Gastrocnemius medialis (tissue), 4 donors: ENCODE results near the gene FNIP1.
"Not testable (repeated sequence)": the region's sequence is repeated elsewhere in the genome, so short reads cannot be mapped to it uniquely, and the experiment has no call there.

Source experiments
- CTCF ChIP-seq, 5 experiments: fragments of 450-650 bp in 3 of 5; fragments of 200-600 bp in 2 of 5; sonication (generic) in 2 of 5; IDR thresholded peaks in 4 of 5; conservative IDR thresholded peaks in 1 of 5; 1 replicate in 4 of 5; 2 replicates in 1 of 5; pipeline ENCODE4 v1.5.1; 2016 to 2019; ENCODE audit warnings: antibody characterized with exemption in 5 of 5, mild to moderate bottlenecking in 3 of 5, moderate library complexity in 3 of 5
- POLR2A ChIP-seq, 2 donors: fragments of 450-650 bp; IDR thresholded peaks; one replicate each; pipeline ENCODE4 v1.6.1; 2017; ENCODE audit warnings: antibody characterized with exemption in 2 of 2, mild to moderate bottlenecking in 2 of 2, moderate library complexity in 2 of 2

- not testable (repeated sequence) for TF ChIP-seq POLR2A (IDR thresholded peaks at IDR 0.05); CTCF (IDR thresholded peaks at IDR 0.05 in 4 of 5, conservative IDR thresholded peaks at IDR 0.05 in 1 of 5)
Measured at GRCh38 chr5:131842971-131843370, 46.2 kb upstream of the FNIP1 start.
